OCI-LY3 (cell line): ENCODE data around the gene CRCP.

Experiments used
- H2AFZ ChIP-seq: fragments of 200-600, 300-600 bp; shearing (Covaris generic); 2 replicates; pipeline ENCODE4 v1.6.0; 2014; ENCODE audit warnings: antibody characterized with exemption, low read depth, low read length
- H3K27ac ChIP-seq: fragments of 200-600, 300-600 bp; sonication (generic); 2 replicates; pipeline ENCODE4 v1.5.1; 2014; ENCODE audit warnings: mild to moderate bottlenecking, low read length, moderate library complexity, mixed read lengths
- H3K27me3 ChIP-seq: fragments of 200-600, 300-600 bp; sonication (generic); 2 replicates; pipeline ENCODE4 v1.6.1; 2014; ENCODE audit warnings: low read depth, low read length, mixed read lengths
- H3K36me3 ChIP-seq: fragments of 200-600, 300-600 bp; sonication (generic); replicated peaks from 2 replicates; pipeline ENCODE3; 2014; ENCODE audit warnings: low read depth, low read length, mixed read lengths
- H3K4me1 ChIP-seq: fragments of 300-600, 200-600 bp; sonication (generic); 2 replicates; pipeline ENCODE4 v1.6.1; 2014; ENCODE audit warnings: low read length, mixed read lengths
- H3K4me2 ChIP-seq: fragments of 200-600, 300-600 bp; sonication (generic); 2 replicates; pipeline ENCODE4 v1.6.1; 2014; ENCODE audit warnings: low read length, mixed read lengths
- H3K4me3 ChIP-seq: fragments of 300-600, 200-600 bp; sonication (generic); 2 replicates; pipeline ENCODE4 v1.5.1; 2014; ENCODE audit warnings: antibody characterized with exemption, mild to moderate bottlenecking, low read length, moderate library complexity
- H3K79me2 ChIP-seq: fragments of 300-600, 200-600 bp; shearing (Covaris generic); 2 replicates; pipeline ENCODE4 v1.6.1; 2014; ENCODE audit warnings: mild to moderate bottlenecking, low read length, mixed read lengths
- H3K9ac ChIP-seq: fragments of 300-600, 200-600 bp; shearing (Covaris generic); 2 replicates; pipeline ENCODE4 v1.6.0; 2014; ENCODE audit warnings: mild to moderate bottlenecking, low read length, moderate library complexity
- H3K9me3 ChIP-seq: fragments of 200-600, 300-600 bp; shearing (Covaris generic); 2 replicates; pipeline ENCODE4 v1.6.1; 2014; ENCODE audit warnings: low read length, mixed read lengths; ENCODE audit not compliant: insufficient read depth
- H4K20me1 ChIP-seq: fragments of 200-600, 300-600 bp; sonication (generic); 2 replicates; pipeline ENCODE4 v1.6.1; 2016; ENCODE audit warnings: low read length, mixed read lengths; ENCODE audit not compliant: insufficient read depth
- CTCF ChIP-seq: fragments of 200-600, 300-600 bp; sonication (generic); IDR thresholded peaks from 2 replicates; pipeline ENCODE4 v1.5.1; 2014; ENCODE audit warnings: antibody characterized with exemption, low read length, low read depth
- EZH2phosphoT487 ChIP-seq: fragments of 200-600 bp; shearing (Covaris generic); IDR thresholded peaks from 2 replicates; pipeline ENCODE4 v1.6.1; 2018; ENCODE audit warnings: antibody characterized with exemption, mixed run types, low read depth

CRCP gene

GRCh38 chr7:66082886-66083415 is 31.7 kb upstream of the CRCP start:
- TF ChIP-seq CTCF = no peak
- TF ChIP-seq EZH2phosphoT487 = no peak
- no peaks in the 10 kb centered on the region for H3K36me3 ChIP-seq

GRCh38 chr7:66083677-66084076 is 31.0 kb upstream of the CRCP start:
- TF ChIP-seq CTCF = no peak
- no peak for TF ChIP-seq EZH2phosphoT487

More at GRCh38 chr7:66082886-66083415, 31.7 kb upstream of the CRCP start:
- H4K20me1 ChIP-seq = no peaks in the 10 kb centered on the region
- no peak overlapping the region for H3K4me3 ChIP-seq
- H3K4me1 ChIP-seq = no peaks in the 10 kb centered on the region
- no peaks in the 10 kb centered on the region for H3K79me2 ChIP-seq
- H3K9ac ChIP-seq = no peak overlapping the region
- no peak overlapping the region for H3K27ac ChIP-seq
- no peak overlapping the region for H2AFZ ChIP-seq
- no peaks in the 10 kb centered on the region for H3K27me3 ChIP-seq
- H3K9me3 ChIP-seq = no peaks in the 10 kb centered on the region
- no peak overlapping the region for H3K4me2 ChIP-seq

GRCh38 chr7:66088861-66089838 is 25.5 kb upstream of the CRCP start:
- TF ChIP-seq CTCF (no peak), EZH2phosphoT487 (no peak)
- Histone ChIP-seq H3K9ac (no peak overlapping the region), H3K4me2 (no peak overlapping the region), H3K27ac (no peak overlapping the region), H3K36me3 (no peaks in the 10 kb centered on the region), H3K79me2 (no peaks in the 10 kb centered on the region), H4K20me1 (no peaks in the 10 kb centered on the region), H3K9me3 (no peaks in the 10 kb centered on the region), H2AFZ (no peak overlapping the region), H3K27me3 (no peaks in the 10 kb centered on the region), H3K4me3 (no peak overlapping the region), H3K4me1 (no peaks in the 10 kb centered on the region)

More at GRCh38 chr7:66083677-66084076, 31.0 kb upstream of the CRCP start:
- no peak overlapping the region for H3K9ac ChIP-seq
- no peaks in the 10 kb centered on the region for H3K9me3 ChIP-seq
- H3K27me3 ChIP-seq = no peaks in the 10 kb centered on the region
- H3K4me1 ChIP-seq = no peaks in the 10 kb centered on the region
- no peaks in the 10 kb centered on the region for H4K20me1 ChIP-seq
- H3K4me2 ChIP-seq = no peak overlapping the region
- H2AFZ ChIP-seq = no peak overlapping the region
- H3K79me2 ChIP-seq = no peaks in the 10 kb centered on the region
- H3K27ac ChIP-seq = no peak overlapping the region
- H3K4me3 ChIP-seq = no peak overlapping the region
- no peaks in the 10 kb centered on the region for H3K36me3 ChIP-seq

GRCh38 chr7:66092654-66093053 is 22.0 kb upstream of the CRCP start:
- Histone ChIP-seq H2AFZ (no peak overlapping the region), H3K27ac (no peak overlapping the region), H4K20me1 (no peaks in the 10 kb centered on the region), H3K79me2 (no peaks in the 10 kb centered on the region), H3K4me1 (no peaks in the 10 kb centered on the region), H3K27me3 (no peaks in the 10 kb centered on the region), H3K4me3 (no peak overlapping the region), H3K9me3 (no peaks in the 10 kb centered on the region), H3K4me2 (no peak overlapping the region), H3K9ac (no peak overlapping the region), H3K36me3 (no peaks in the 10 kb centered on the region)
- TF ChIP-seq EZH2phosphoT487 (no peak), CTCF (no peak)
